WTC11 (cell line): ENCODE data around the gene ATG13.

Experiments
- MYBL2 ChIP-seq: sonication (generic); formaldehyde crosslinking; IDR thresholded peaks from 2 replicates; pipeline ENCODE4 v1.8.1; 2023; ENCODE audit warnings: mild to moderate bottlenecking, moderate library complexity, missing genetic modification reagents
- RORB ChIP-seq: fragments of 250-450 bp; sonication (Bioruptor Pico); IDR thresholded peaks from 2 replicates; pipeline ENCODE4 v1.9.0; 2021; ENCODE audit warnings: mild to moderate bottlenecking
- TF ChIP-seq, protein P1 (sequence below): sonication (generic); formaldehyde crosslinking; IDR thresholded peaks from 2 replicates; pipeline ENCODE4 v1.8.1; 2023; ENCODE audit warnings: mild to moderate bottlenecking, moderate library complexity, missing genetic modification reagents
- TF ChIP-seq, protein P2 (sequence below): fragments of 200-600 bp; IDR thresholded peaks from 2 replicates; pipeline ENCODE4 v1.8.0; 2022; ENCODE audit warnings: antibody characterized with exemption

DNA sequence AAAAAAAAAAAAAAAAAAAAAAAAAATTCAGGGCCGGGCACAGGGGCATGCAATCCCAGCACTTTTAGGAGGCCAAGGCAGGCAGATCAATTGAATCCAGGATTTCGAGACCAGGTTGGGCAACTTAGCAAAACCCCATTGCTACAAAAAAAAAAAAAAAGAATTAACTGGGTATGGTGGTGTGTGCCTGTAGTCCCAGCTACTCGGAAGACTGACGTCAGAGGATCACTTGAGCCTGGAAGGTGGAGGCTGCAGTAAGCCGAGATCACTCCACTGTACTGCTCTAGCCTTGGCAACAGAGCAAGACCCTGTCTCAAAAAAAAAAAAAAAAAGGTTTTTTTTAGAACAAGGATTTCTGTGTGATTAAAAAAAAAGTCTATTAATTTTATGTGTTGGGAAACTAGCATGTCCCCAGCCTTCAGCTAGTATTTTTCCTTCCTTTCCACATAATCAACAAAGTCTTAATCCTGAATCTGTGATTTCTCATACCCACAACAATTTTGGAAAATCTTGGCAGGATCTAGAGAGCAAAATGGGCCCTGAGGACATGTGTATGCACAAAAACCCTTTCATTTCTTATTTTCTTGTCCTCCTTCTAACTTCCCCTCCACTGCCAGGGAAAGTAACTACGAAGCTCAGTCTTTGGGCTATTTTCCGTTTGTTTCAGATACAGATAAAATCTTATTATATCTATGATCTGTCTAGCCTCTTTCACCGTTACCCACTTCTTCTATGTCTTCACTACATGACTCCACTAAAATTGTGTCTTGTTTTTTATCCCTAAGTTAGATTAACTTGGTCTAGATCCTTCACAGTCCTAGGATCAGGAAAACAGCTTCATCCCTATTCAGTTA is 17.8 kb upstream of the ATG13 start:
- TF ChIP-seq, protein P1, sequence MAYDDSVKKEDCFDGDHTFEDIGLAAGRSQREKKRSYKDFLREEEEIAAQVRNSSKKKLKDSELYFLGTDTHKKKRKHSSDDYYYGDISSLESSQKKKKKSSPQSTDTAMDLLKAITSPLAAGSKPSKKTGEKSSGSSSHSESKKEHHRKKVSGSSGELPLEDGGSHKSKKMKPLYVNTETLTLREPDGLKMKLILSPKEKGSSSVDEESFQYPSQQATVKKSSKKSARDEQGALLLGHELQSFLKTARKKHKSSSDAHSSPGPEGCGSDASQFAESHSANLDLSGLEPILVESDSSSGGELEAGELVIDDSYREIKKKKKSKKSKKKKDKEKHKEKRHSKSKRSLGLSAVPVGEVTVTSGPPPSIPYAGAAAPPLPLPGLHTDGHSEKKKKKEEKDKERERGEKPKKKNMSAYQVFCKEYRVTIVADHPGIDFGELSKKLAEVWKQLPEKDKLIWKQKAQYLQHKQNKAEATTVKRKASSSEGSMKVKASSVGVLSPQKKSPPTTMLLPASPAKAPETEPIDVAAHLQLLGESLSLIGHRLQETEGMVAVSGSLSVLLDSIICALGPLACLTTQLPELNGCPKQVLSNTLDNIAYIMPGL (CRISPR knock-in tag): no peak
- TF ChIP-seq, protein P2, sequence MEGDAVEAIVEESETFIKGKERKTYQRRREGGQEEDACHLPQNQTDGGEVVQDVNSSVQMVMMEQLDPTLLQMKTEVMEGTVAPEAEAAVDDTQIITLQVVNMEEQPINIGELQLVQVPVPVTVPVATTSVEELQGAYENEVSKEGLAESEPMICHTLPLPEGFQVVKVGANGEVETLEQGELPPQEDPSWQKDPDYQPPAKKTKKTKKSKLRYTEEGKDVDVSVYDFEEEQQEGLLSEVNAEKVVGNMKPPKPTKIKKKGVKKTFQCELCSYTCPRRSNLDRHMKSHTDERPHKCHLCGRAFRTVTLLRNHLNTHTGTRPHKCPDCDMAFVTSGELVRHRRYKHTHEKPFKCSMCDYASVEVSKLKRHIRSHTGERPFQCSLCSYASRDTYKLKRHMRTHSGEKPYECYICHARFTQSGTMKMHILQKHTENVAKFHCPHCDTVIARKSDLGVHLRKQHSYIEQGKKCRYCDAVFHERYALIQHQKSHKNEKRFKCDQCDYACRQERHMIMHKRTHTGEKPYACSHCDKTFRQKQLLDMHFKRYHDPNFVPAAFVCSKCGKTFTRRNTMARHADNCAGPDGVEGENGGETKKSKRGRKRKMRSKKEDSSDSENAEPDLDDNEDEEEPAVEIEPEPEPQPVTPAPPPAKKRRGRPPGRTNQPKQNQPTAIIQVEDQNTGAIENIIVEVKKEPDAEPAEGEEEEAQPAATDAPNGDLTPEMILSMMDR: no peak
- TF ChIP-seq MYBL2 (no peak), RORB (no peak)
